C4-2B (cell line): ENCODE results near the gene EPHB2.
A peak's percentile ranks its signal among the peaks of the same experiment; 100 is the strongest.

ENCODE experiments used
- H3K27ac ChIP-seq: fragments of 450-650 bp; 2 replicates; pipeline ENCODE4 v1.5.1; 2017
- CTCF ChIP-seq: fragments of 450-650 bp; conservative IDR thresholded peaks from 2 replicates; pipeline ENCODE4 v1.5.1; 2017; ENCODE audit warnings: mild to moderate bottlenecking
- ZFX ChIP-seq: fragments of 450-650 bp; IDR thresholded peaks from 2 replicates; pipeline ENCODE4 v1.6.1; 2017

Gene EPHB2

GRCh38 chr1:22767852-22768251, 57.2 kb downstream of the EPHB2 start:
- H3K27ac ChIP-seq, result no peak overlapping the region
- TF ChIP-seq ZFX (no peak), CTCF (no peak)

GRCh38 chr1:22769932-22770331, 59.3 kb downstream of the EPHB2 start:
- no peak for TF ChIP-seq ZFX
- TF ChIP-seq CTCF, result no peak
- H3K27ac ChIP-seq, result no peak overlapping the region

- TF ChIP-seq CTCF (no peak), ZFX (no peak)
- H3K27ac ChIP-seq, result no peak overlapping the region
These were observed 61.4 kb downstream of the EPHB2 start for GRCh38 chr1:22772014-22772413.

- H3K27ac ChIP-seq, result peak overlapping the region; percentile 62
- TF ChIP-seq ZFX (no peak), CTCF (no peak)
These were observed 63.6 kb downstream of the EPHB2 start for GRCh38 chr1:22773981-22774832.

- H3K27ac ChIP-seq, result peak overlapping the region; percentile 62
- TF ChIP-seq CTCF, result no peak
- no peak for TF ChIP-seq ZFX
These were observed 64.2 kb downstream of the EPHB2 start for GRCh38 chr1:22774833-22775182.

- no peak overlapping the region for H3K27ac ChIP-seq
These were observed 64.8 kb downstream of the EPHB2 start for GRCh38 chr1:22775478-22775877.

More at GRCh38 chr1:22775478-22775877, 64.8 kb downstream of the EPHB2 start:
- TF ChIP-seq ZFX (no peak), CTCF (no peak)
